ENCODE data around the gene RALGPS1.

The RALGPS1 gene

GRCh38 chr9:127210851-127211730, 296.5 kb downstream of the RALGPS1 start:
- DNase-seq = no peak

- no peak for DNase-seq
Measured at GRCh38 chr9:127211983-127212382, 297.4 kb downstream of the RALGPS1 start.

- DNase-seq = no peak
Measured at GRCh38 chr9:127212453-127212852, 297.9 kb downstream of the RALGPS1 start.

- no peak for DNase-seq
Measured at GRCh38 chr9:127213859-127214258, 299.3 kb downstream of the RALGPS1 start.

GRCh38 chr9:127214421-127215267, 300.1 kb downstream of the RALGPS1 start:
- DNase-seq = peak; percentile 70

- DNase-seq = no peak
Measured at GRCh38 chr9:127215268-127216209, 301.0 kb downstream of the RALGPS1 start.

- DNase-seq = no peak
Measured at GRCh38 chr9:127216210-127216887, 301.8 kb downstream of the RALGPS1 start.

GRCh38 chr9:127216888-127217217, 302.3 kb downstream of the RALGPS1 start:
- DNase-seq = no peak

GRCh38 chr9:127218818-127219217, 304.2 kb downstream of the RALGPS1 start:
- DNase-seq = no peak

- DNase-seq = no peak
Measured at GRCh38 chr9:127219520-127219919, 304.9 kb downstream of the RALGPS1 start.

GRCh38 chr9:127221695-127222094, 307.1 kb downstream of the RALGPS1 start:
- DNase-seq = no peak

GRCh38 chr9:127222388-127223095, 308.0 kb downstream of the RALGPS1 start:
- DNase-seq = no peak

- DNase-seq = no peak
Measured at GRCh38 chr9:127223266-127223665, 308.7 kb downstream of the RALGPS1 start.

GRCh38 chr9:127223810-127224177, 309.2 kb downstream of the RALGPS1 start:
- no peak for DNase-seq

- peak; percentile 61 for DNase-seq
Measured at GRCh38 chr9:127224178-127224882, 309.7 kb downstream of the RALGPS1 start.

GRCh38 chr9:127224883-127225739, 310.5 kb downstream of the RALGPS1 start:
- peak; percentile 78 for DNase-seq

GRCh38 chr9:127225801-127226625, 311.4 kb downstream of the RALGPS1 start:
- DNase-seq = no peak

GRCh38 chr9:127229691-127230417, 315.3 kb downstream of the RALGPS1 start:
- DNase-seq = no peak
